HS-27A (cell line): ENCODE results near the gene LRTM2.

Source experiments
- DNase-seq: peaks from one replicate; pipeline ENCODE4 v3.0.0-alpha.2; 2012; ENCODE audit warnings: low read depth, missing footprints

Gene LRTM2

DNA sequence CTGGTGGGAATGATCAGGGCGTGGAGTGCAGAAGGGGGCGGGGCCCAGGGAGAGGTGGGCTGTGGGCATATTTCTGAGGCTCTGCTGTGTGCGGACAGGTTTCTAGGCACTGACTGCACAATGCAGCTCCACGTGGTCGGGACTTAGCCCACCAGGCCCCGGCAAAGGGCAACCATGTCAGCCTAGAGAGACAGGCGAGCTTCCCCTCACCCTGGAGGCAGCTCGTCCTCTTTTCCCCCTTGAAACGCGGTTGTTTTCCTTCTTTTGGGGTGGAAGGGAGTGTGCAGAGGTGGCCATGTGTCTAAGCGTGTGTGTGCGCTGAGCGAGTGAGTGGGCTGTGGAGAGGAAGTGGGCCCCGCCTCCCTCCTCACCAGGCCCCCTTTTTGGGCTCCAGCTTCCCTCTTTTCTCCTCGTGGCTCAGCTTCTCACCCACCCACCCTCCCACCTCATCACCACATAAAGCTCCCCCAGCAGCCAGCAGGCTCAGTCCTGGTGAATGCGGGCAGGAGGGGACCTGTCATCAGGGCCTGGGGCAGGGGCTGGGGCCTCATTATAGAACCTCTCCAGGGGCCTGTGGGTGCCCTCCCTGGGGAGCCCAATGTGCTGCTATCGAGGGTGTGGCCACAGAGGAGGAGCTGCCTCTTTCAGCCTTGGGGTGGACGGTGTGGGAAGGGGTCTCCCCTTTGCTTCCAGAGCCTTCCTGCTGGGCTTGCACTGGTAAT is 22.0 kb downstream of the LRTM2 start:
- no peak for DNase-seq

DNA sequence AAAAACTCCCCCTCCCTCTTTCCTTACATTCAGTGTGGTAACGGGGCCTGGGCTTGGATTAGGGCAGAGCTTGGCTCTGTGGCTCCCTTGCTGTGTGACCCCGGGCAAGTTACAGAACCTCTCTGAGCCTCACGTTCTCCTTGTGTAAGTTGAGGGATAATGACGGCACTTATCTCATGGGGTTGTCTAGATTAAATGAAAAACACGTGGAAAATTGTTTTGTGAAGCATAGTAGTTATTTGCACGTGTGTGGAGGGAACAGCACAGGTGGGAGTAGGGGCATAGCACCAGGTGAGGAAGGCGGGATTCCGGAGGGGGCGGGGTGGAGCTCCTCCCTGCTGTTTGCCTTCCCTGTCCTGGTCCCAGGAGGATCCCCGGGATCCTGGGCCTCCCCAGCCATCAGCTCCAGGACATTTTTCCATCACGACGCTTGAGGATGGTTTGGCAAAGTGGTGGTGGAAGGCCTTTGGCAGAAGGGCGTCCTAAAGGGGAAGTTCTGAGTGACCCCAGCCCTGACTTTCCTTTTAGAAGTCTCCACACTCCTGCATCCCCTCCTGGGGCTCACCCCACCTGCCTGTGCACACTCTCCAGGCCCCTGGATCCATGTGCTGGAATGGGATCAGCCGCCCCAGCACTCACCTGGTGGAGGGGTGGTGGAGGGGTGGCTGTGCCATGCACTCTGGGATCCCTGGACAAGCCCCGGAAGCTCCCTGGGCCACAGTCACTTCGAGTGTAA is 22.7 kb downstream of the LRTM2 start:
- DNase-seq, result no peak

DNA sequence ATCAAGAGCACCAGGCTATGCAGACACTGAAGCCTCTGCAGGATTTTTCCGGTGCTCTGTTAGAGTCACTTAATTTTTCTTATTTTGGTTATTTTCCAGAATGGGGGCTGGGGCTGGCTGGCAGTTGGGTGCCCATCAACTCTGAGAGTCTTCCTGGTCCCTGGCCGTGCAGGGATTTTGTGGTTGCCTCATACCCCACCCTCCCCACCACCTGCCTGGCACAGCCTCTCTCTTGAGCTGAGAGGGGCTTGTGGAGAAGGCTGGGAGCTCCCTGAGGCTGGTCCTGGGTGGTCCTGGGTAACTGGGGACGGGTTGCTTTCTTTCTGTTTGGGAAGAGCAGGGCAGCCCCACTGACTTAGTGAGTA is 23.3 kb downstream of the LRTM2 start:
- DNase-seq, result no peak

DNA sequence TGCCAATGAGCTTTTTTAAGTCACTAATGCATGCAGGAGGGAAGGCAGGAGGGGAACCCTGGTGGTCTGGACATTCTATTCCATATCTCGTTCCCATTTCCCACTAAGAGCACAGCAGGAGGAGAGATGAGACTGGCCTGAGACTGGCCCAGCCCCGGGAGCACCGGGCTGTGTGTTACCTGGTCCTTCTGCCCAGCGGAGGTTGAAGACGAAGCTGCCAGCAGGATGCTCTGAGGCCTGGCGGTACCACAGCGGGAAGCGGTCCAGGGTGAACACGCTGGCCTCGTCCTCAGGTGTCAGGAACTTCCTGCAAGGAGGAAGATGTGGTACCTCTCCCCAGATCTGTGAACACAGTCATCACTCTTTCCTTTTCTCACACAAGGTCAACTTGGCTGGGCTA is 23.9 kb downstream of the LRTM2 start:
- DNase-seq, result no peak

DNA sequence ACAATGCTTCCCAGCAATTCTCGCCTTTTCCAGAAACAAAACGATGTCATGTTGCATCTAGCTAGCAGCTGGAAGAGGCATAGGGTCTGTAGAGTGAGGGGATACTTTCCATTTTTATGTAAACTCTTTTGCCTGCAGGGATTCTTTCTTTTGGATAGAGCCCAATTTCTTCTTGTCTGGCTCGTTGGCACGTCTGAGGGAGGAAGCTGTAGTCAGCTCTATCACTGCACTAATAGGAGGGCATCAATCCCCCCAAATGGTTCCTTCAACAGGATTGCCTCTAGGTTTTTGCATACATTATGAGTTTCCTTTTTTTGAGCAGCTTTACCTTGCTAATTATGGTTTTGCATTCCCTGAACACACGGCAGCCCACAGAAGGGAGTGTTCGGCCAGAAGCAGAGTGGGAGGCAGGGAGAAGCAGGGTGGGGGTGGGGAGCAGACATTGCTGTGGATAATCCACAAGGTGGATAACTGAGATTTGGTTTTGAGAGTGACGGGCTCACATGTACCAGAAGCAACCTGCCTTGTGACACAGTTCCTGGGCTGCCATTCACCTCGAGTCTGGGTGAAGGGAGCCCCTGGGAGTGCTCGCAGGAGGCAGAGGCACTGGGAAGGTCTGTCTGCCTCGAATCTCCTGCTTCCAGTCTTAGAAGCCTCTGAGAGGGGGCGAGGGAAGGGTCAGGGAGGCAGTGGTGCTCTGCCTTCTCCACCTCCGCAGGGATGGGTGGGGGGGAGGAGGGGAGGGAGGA is 24.5 kb downstream of the LRTM2 start:
- no peak for DNase-seq

DNA sequence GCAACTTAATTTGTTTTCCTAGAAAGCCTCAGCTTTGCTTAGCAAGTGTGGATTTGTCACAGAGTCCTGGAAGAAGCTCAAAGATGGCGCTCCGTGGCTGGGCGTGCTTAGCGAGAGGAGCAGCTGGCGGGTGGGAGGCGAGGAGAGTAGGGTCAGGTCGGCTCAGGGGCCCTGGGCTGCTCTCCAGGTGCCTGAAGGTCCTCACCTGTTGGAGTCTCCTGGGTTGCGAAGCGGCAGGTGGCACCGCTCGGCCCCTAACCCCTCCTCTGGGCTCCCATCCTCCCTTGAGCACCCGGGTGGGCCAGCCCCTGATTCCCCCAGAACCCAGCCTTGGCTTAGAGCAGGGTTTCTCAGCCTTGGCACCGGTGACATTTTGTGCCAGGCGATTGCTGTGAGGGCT is 25.1 kb downstream of the LRTM2 start:
- no peak for DNase-seq

DNA sequence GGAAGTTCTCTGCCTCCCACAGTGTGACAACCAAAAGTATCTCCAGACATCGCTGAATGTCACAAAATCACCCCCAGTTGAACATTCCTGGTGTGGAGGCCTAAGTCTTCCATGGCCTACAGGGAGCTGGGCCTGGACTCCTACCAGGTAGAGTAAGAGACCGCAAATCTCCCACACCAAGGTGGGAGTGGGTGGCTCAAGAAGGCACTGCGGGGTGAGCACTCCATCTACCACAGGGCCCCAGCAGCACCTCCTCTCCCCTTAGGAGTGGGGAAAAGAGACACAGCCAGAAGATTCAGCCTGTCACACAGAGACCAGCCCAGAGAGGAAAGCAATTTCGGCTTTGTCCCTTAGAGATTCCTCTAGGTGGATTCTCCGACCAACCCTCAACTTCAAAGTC is 25.5 kb downstream of the LRTM2 start:
- DNase-seq, result no peak

DNA sequence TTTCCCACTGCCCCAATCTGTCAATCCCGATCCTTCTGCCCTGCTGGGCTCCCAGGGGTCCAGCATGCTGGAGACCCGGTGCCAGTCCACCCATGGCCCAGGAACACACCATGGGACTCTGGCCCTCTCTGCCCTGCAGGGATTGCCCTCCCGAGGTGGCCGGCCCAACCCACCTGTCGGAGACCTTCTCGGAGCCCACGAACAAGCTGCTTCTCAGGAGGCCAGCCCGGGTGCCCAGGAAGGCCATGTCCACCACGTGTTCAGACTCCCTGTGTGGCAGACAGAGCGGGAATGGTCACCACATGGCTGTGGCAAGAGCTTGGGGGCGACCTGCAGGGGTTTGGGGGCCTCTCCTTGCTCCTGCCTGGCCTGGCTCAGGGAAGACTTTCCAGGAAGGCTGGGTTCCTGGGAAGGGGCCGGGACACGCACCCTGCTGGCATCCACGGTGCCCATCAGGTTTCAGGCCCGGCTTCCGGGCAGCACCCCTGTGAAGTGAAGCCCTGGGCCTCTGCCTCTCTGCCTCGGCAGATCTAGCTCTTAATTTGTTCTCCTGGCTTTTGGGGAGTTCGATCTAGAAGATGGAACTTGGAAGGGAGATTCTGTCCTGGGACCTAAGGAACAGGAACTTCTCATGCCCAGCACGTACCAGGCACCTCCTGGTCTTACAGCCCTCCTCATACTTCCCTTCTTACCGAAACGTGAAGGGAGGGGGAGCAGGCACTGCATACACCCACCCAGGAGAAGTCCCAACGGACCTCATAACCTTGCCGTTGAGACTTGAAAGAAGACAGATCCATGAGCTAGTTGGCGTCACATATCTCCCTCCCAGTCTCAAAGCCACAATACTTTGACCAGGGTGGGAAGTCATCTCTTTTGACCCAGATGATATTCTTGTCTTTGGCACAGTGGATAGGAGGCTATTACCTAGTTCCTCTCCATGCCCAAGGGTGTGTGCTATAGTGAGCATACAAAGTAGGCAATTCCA is 26.3 kb downstream of the LRTM2 start:
- DNase-seq, result no peak

DNA sequence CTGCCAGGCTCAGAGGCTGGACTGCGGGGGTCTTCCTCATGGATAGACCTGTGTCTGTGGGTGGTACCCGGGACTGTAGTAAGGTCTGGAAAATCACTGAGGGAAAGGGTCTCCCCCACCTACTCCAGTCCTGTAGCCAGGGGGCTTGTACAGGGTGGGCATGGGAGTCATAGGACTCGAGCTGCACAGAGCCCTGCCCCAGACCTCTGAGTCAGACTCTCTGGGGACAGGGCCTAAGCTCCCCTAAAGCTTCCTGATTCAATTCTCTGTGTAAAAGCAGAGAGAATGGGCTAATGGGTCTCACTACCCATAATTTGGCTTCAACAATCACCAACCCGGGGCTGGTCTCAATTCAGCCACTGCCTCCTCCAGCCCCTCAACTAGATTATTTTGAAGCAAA is 27.0 kb downstream of the LRTM2 start:
- no peak for DNase-seq

DNA sequence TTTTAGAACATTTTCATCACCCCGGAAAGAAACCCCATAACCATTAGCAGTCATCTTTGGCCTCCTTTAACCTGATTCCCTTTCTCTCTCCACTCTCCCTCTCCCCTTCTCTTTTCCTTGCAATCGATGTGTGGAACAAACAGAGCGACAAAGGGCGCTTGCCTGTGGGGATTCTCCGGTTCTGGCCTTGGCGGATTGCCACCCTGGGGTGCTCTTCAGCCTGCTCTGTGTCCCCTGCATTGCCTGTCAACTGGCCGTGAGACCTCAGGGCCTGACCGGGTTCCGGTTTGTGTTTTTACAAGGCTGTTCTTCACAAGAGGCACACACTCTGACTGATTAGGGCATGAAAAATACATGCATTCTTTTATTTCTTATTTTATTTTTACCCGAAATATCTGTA is 27.8 kb downstream of the LRTM2 start:
- no peak for DNase-seq

DNA sequence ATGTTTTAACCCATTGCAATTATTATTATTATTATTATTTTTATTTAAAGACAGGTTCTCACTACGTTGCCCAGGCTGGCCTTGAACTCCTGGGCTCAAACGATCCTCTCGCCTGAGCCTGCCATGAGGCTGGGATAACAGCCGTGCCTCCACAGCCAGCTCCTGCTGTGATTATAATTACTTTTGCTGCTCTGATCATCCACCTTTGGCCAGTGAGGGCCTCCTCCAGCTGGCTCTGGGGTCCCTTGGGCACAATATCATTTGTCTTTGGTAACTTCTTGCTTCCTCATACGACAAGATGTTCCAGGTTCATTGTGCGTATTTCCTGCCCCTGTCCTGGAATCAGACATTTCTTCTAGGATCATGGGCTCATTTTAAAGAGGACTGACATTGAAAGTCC is 28.4 kb downstream of the LRTM2 start:
- DNase-seq, result no peak

DNA sequence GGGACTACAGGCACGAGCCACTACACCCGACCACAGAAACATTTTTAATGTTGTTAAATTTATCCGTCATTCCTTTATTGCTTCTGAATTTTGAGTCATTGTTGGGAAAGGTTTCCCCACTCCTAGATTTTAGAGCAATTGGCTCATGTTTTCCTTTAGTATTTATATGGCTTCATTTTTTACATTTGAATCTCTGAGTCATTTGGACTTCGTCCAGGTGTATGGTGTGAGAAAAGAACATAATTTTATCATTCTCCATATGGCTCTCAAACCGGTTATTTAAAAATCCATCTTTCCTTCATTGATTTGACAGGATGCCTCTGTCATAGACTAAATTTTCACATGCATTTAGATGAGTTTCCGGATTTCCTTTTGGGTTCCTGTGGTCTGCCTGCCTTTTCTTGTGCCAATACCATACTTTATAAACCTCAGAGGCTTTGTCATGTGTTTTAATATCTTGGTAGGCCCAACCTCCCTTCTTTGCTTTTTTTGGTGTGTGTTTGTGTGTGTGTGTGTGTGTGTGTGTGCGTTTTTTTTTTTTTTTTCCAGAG is 30.9 kb downstream of the LRTM2 start:
- DNase-seq, result peak; percentile 73

DNA sequence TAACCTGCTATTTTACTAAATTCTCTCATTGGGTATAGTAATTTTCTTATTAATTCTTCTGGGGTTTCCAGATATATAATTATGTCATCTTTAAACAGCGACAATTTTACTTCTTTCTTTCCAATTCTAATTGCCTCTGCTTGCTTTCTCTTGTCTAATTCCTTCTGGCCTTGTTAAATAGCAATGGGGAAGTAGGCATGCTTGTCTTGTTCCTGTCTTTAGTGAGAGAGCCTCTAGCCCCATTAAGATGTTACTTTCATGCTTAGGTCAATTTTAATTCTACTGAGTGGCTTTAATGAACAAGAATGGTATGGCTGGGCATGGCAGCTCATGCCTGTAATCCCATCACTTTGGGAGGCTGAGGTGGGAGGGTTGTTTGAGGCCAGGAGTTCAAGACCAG is 31.7 kb downstream of the LRTM2 start:
- no peak for DNase-seq

DNA sequence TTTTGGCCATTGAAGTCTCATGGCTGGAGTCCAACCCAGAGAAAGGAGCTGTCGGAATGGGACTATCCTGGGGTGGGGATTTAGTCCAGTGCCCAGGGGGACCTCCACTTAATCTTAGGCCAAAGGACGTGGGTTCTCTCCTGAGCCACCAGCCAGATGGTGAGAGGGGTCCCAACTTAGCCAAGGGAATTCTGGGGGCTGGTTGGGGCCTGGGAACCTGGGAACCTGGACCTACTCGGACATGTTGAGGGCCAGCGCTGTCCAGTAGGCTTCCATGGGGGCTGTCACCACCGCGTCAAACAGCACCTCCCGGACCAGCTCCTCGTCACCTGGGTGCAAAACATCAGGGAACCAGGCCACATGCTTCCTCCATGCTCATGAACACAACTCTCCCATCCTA is 33.4 kb downstream of the LRTM2 start:
- no peak for DNase-seq

DNA sequence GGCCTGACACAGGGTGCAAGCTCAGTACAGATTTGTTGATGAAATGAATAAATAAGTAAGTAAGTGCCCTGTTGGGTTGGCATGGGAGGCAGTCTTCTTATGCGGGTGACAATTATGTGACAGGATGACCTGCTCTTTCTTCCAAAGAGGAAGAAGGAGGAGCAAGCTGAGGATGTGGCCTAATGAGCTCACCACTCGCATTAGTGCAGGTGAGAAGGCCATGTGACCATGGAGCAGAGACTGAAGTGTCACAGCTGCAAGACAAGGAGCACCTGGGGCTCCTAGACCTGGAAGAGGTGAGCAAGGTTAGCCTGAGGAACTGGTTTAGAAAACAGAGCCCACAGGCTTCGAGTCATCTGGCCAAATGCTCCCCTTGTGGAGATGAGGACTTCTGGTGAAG is 34.9 kb downstream of the LRTM2 start:
- DNase-seq, result no peak

DNA sequence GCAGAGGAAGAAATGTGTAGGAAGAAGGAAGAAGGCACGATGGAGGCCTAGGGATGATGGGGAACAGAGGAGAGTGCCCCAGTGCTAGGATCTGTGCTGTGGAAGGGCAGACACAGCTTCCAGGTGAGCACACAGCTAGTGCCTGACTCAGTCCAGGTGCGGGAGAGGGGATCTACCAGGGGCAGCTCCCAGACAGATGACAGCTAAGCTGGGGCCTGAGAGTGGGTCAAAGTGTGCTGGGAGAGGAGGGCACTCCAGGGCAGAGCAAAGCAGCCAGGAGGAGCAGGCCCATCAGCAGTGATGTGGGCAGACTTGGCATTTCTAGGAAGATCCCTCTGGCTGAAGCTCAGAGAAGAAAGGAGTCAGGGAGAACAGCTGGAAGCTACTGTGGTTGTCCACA is 36.7 kb downstream of the LRTM2 start:
- DNase-seq, result no peak

DNA sequence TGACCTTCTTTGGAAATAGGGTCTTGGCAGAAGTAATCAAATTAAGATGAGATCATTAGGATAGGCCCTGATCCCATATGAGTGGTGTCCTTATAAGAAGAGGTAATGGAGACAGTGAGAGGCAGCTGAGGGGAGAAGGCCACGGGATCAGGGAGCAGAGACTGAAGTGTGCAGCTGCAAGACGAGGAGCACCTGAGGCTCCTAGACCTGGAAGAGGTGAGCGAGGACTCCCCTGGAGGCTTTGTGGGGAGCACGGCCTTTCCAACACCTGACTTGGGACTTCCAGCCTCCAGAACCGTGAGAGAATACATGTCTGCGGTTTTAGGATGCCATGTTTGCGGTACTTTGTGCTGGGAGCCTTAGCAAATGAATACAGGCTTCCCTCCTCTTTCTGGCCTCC is 37.5 kb downstream of the LRTM2 start:
- no peak for DNase-seq

DNA sequence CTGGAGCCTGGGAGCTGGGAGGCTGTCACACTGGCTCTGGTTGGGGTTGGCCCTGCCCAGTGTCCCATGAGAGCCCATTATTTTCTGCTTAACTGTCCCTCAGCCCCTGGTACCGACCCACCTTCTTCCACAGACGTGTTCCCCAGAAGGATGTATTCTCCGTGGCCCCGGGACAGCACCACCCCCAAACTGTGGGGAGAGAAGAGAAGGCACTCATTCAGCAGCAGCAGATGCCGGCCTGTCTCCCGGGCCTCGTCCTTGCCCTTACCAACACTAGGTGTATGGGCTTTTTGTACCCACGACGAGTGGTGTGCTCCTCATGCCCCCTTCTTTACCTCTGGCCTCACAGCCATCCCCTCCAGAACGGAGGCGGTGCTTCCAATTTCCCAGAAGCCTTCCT is 38.1 kb downstream of the LRTM2 start:
- DNase-seq, result no peak

DNA sequence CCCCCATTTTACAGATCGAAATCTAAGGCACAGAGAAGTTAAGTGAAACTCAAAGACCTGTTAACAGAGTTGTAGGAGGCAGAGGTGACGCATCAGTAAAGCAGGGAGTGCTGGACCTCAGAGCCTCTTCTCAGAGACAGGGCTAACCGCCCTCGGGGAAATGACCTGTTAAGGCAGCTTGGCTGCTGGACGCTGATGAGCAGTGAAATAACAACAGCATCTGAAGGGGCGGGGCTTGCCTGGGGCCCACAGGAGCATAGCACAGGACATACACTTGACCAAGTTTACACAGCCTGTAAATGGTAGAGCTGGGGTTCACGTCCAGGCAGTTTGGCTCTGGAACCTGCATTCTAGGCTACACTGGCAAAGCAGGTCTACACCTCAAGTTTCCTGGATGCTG is 39.3 kb downstream of the LRTM2 start:
- DNase-seq, result no peak

DNA sequence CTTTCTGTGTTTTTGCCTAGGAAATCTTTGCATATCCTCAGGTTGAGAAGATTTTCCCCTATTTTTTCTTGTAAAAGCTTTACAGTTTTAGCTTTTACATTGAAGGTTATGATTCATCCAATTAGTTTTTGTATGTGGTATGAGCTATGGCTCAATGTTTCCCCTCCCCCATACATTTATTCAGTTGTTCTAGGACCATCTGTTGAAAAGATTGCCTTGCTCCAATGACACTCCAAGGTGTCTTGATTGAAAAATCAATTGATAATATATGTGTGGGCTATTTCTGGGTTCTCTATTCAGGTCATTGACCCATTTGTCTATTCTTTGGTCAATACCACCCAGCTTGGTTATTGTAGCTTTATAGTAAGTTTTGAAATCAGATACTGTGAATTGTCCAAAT is 42.6 kb downstream of the LRTM2 start:
- DNase-seq, result no peak

DNA sequence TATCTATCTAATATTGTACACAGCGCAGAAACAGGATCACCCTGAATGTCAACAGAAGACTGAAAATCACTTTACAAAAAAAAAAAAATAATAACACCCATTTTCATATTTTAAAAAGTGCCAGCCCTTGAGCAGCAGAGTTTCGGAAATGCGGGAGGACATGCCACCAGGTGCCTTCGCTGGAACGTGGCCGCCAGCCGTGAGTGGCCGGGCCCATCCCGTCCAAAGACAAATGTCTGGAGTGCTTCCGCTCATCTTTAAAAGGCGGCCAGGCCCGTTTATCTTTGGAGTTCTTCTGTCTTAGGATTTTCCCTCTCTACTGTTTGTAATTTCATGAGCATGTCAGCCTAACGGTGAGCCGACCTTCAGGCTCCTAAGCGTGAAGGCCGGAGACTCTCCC is 43.5 kb downstream of the LRTM2 start:
- DNase-seq, result no peak

DNA sequence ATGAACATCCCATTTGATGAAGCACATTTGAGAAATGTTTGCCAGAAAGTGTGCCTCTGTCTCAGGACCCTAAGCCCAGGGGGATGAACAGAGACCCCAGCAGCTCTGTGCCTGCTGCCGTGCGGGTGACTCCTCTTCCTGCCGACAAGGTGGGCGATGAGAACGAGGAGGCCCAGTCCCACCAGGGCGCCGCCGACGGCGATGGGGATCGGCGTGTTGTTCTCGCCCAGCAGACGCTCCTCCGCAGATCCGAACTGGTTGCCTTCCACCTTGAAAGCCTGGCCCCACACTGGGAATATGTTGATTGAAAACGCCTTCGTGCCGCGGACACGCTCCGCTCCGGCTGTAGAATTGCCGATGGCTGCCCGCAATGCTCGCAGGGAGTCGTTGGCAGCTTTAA is 44.1 kb downstream of the LRTM2 start:
- no peak for DNase-seq
